G401.6 (cell line): ENCODE data around the gene GRK5.

Source experiments
- FAIRE-seq: peaks from 2 replicates; lab custom pipeline; 2012; peaks lifted over from hg19 to GRCh38; lab: Jason Lieb, UNC

GRK5 gene

DNA sequence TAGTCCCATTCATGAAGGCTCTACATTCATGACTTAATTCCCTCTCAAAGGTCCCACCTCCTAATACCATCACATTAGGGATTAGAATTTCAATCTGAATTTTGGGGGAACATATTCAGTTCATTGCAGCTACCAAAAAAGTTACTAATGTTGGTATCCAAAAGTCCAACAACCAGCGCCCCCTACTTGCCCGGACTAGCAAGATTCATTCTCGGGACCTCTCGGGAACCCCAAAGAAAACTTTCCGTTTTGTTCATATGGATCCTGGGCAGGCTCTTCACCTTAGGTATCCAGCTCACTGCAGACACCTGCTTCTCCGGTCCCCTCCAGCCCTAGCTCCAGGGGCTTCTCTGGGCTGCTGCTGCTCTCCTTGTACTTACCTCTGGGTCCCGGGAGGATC lies 8.9 kb upstream of the GRK5 start:
- FAIRE-seq: no peak

DNA sequence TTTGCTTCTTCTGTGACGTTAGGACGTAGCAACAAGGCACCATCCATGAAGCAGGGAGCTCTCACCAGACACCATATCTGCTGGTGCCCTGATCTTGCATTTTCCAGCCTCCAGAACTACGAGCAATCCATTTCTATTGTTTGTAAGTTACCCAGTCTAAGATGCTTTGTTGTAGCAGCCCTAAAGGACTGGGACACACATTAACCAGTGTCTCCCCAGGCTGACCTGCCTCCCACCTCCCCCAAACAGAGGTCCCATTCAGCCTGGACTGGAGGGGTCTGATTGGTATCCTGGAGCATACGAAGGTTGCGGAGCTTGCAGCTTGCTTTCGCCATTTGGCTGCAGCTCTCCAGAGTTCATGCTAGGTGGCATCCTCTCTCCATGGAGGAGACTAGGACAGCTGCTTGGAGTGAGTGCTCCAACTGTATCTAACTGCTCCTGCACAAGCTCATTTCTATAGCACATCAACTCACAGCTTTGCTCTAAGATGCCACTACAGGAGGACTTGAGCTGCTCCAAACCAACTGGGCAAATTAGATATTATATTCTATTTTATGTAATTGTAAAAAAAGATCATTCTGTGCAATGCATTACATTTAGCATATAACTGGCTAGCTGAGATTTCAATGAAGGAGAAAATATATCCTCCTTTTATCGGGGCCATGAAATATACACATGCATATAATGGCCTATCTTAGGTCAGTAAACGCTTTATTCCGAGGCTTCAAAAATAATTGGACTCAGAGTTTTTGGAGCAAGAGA lies 8.0 kb upstream of the GRK5 start:
- peak; percentile 57 for FAIRE-seq

- no peak for FAIRE-seq
Measured at GRCh38 chr10:119201233-119201632, 6.1 kb upstream of the GRK5 start.

DNA sequence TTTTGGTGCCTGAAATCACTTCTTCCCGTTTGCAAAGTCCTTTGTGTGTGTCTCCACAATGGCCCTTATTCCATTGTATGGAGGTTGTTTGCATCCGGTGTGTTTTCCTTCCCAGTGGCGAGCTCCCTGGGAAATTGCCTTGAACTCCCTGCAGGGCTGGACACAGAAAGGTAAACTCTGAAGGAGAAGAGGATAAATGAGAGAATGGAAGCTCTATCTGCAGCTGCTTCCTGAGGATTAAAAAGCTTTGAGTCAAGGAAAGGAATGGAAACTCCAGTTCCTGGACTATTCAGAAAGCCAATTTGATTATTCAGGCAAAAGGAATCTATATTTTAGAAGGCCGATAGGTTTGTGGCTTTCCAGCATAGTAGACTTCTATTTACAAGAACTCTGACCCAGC lies 4.4 kb upstream of the GRK5 start:
- FAIRE-seq: no peak

GRCh38 chr10:119205894-119206602 lies 1.3 kb upstream of the GRK5 start:
- no peak for FAIRE-seq

DNA sequence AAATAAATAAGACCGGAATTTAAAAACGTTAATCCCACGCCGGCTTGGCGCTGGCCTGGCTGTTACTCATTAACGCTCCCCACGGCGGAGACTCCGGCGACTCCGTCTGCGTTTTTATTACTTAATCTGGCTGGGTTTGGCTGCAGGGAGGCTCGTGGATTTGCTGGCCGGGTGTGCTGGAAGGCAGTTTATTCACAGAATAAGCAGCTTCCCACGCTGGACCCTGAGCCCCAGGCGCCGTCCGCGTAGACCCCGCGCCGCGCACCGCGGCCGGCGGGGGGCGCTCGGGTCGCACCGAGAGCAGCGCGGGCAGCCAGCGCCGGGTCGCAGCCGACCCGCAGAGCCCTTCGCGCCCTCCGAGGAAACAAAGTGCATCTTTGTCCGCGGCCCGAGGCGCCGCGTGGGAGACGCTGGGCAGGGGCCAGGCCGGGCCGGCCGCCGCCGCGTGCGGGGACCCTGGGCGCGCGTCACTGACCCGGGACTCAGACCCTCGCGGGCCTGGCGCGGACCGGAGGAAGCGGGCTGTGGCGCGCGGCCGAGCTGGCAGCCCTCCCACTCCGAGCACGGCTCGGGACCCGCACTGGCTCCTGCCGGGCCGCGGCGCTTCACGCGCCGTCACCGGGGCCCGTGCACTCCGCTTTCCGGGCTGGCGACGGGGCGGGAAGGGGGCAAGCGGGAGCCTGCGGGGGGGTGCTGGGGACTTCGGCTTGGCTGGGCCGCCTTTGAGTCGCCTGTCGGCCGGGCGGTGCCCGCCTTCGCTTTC lies 587 bp upstream of the GRK5 start:
- FAIRE-seq: no peak

DNA sequence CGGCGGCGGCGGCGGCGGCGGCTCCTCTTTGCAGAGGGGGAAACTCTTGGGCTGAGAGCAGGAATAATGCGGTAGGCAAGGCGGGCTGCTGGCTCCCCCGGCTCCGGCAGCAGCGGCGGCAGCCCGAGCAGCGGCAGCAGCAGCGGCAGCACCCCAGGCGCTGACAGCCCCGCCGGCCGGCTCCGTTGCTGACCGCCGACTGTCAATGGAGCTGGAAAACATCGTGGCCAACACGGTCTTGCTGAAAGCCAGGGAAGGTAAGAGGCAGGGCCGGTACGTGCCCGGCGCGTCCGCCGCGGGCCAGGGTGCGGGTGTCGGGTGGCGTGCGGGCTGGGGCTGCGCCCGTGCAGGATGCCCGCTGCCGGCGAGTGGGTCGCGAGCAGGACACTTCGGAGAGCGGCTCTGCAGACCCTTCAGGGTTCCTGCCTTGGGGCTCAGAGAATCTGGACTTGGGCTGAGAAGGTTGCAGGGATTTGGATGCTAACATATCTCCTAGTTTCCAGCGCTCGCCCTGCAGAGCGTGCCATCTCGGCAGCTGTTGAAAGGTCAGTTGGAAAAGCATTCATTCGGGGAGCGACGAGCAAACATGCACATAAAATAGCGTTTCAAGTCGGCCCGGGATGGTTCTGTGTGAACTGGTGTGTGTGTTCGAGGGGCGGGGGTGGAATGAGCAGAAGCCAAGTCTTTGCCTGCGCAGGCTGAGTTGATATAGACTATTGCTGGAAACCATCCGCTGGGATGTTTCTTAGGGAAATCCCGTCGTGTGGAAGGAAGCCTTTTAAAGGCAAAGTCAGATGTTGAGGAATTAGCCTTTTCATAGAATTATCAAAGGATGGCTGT lies 562 bp downstream of the GRK5 start:
- FAIRE-seq: no peak

GRCh38 chr10:119208553-119208940 lies 1.2 kb downstream of the GRK5 start:
- FAIRE-seq: no peak

DNA sequence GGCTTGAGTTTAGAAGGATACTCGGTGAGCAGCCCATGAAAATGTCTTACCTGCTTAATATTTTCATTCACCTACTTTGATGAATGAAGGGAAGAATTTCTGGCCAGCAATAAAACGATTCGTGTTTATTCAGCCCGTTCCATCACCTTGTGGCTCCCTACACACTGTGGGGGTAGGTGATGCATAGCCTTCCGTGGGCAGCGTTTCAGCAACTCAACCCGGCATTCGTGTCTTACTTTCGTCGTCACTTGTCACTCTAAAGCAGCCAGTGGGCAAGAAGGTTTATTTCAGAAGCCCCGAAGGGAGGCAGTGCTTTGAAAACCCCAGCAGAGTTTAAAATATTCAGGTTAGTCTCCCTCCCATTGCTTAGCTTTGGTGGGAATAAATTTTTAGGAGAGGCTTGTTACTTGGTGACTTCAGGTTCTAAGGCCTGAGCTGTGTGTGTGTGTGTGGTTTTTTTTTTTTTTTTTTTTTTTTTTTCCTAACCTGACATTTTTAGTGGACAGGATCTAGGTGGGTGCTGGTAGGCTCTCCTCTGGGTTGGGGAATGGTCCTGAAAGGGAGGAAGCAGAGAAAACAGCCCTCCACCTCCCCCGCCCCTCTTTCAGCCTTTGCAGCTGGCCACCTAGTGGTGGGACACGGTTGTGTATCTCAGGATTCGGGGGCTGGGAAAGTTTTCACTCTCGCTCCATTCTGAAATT lies 1.8 kb downstream of the GRK5 start:
- no peak for FAIRE-seq

GRCh38 chr10:119209736-119210355 lies 2.5 kb downstream of the GRK5 start:
- no peak for FAIRE-seq

DNA sequence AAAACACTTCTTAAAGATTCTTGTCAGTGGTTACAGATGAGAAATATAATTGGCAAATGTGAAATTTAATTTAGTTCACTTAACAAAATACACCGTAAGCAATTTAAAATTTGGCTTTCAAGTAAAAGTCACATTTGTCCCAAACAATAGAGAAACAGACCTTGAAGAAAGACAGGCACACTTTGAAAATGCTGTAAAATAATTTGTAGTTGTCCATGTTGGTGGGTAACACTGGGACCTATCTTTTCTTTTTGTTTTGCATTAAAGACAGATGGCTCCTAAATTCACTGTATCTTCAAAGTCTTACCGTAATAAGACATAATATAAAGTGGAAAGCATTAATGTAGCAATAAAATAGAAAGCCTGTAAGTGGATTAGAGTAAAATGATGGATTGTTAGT lies 3.3 kb downstream of the GRK5 start:
- no peak for FAIRE-seq

- FAIRE-seq: no peak
Measured at GRCh38 chr10:119211176-119211575, 3.8 kb downstream of the GRK5 start.

DNA sequence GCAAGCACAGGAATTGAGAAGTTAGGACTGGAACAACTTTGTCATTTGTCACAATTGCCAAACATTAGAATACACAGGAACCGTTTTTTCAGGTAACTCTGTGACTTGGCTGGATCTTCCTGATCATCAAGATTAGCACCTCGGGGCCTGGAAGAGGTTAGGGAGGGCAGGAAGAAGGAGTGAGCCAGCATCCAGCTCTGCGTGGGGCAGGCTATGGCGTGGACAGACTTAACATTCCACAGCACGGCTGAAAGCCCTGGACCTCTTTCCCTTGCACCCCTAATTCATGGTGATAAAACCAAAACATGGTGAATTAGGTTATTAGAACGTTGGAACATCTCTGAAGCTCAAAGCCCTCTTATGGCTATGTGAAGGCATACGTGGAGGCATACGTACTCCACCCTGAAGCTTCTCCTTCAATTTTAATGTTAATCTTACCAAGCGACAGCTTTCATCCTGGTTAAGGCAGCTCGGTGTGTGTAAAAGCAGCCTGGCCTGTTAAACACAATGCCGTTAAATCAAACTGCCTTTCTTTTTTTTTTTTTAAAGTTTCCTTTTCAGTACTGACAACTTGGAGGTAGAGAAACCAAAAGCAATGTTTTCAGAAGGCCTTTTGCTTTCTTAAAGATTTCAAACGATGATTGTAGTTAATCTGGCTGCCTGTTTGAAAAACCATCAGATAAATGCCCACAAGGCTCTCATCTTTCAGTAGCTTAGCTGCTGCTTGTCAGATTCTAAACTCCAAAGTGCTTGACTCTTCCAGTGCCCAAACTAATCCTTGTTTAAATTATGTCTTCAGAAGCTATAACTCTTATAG lies 4.5 kb downstream of the GRK5 start:
- no peak for FAIRE-seq

- no peak for FAIRE-seq
Measured at GRCh38 chr10:119215371-119215770, 8.0 kb downstream of the GRK5 start.

DNA sequence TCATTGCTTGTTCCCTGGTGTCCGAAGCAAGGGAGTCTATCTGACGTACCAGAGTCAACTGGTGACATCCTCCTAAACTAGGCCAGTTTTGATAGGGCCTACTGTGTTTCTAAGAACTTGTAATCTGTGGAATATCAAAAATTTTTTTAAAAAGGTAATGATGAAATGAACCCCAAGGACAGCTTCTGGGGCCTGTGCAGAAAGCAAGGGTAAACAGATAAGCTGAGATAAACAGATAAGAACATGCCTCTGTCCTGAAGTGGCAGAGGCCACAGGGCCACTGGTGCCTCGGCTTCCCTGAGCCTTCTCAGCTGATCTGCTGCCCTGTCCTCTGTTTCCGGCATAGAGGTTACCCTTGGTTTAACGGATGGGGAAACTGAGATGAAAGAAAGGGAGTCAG lies 8.8 kb downstream of the GRK5 start:
- FAIRE-seq: no peak

- FAIRE-seq: no peak
Measured at GRCh38 chr10:119217401-119217800, 10.0 kb downstream of the GRK5 start.

- FAIRE-seq: no peak
Measured at GRCh38 chr10:119217991-119218490, 10.7 kb downstream of the GRK5 start.

- no peak for FAIRE-seq
Measured at GRCh38 chr10:119219871-119220270, 12.5 kb downstream of the GRK5 start.

DNA sequence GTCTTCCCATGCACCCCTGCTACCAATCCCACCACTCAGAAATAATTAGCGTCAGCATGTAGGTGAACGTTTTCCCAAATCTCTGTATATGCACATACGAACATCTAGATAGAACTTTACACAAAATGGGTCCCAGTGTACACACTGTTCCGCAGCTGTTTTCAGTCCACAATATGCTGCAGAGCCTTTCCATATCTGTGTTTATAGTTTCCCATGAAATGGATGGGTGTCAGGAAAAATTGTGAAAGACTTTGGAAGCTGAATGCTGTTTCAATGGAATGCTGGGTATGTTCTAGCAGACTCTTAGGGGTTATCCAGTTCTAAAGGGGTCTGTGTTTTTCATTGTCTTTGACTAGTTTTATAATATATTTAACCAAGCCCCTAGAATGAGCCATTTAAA lies 13.8 kb downstream of the GRK5 start:
- no peak for FAIRE-seq

DNA sequence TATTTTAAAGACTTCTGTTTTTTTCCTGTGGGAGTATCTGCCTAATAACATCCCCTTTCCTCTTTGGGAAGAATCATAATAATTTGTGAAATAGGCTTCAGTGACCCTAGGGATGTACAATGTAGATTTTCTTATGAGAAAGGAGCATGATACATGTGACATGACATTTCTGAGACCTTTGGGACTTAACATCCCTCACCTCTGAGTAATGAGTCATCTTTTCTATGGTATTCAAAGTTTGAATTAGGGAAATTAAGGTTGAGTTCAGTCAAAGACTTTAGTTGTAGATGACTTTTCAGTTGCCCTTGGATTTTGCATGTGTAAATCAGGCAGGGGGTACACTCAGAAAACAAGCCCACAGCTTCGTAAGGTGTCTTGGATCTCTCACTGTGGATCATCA lies 14.3 kb downstream of the GRK5 start:
- no peak for FAIRE-seq
